Heart left ventricle (tissue), 16 donors: Measurements from ENCODE around the gene SLC25A47. TPM values are rescaled to one million over a fixed set of nuclear protein-coding genes. Genes with fewer than 3 reads are reported as not detected.
A peak's percentile ranks its signal among the peaks of the same experiment; 100 is the strongest.
"Not testable (repeated sequence)": the region's sequence is repeated elsewhere in the genome, so short reads cannot be mapped to it uniquely, and the experiment has no call there.

ENCODE experiments used
- ATAC-seq, 4 donors: fragments of 200-7000 bp; cut with Tn5 transposase; one replicate each; pipeline ENCODE4 v1.9.1; 2020 to 2022; ENCODE audit warnings: moderate library complexity in 4 of 4, mild to moderate bottlenecking in 3 of 4, moderate number of reproducible peaks in 1 of 4
- DNase-seq, 5 donors: peaks; one replicate each; pipeline ENCODE4 v3.0.0-alpha.2; 2020
- H3K27ac ChIP-seq, 12 donors: fragments of 200-600 bp; sonication (generic) in 4 of 12; one replicate each; pipeline versions ENCODE4 v1.5.0 to v1.8.0; 2016 to 2022; ENCODE audit warnings: mild to moderate bottlenecking in 2 of 12
- H3K27me3 ChIP-seq, 9 donors: fragments of 200-600 bp; sonication (generic) in 2 of 9; one replicate each; pipeline versions ENCODE4 v1.5.1 to v1.8.0; 2016 to 2022; ENCODE audit warnings: mild to moderate bottlenecking in 3 of 9
- H3K36me3 ChIP-seq, 9 donors: fragments of 200-600 bp; sonication (generic) in 2 of 9; one replicate each; pipeline versions ENCODE4 v1.5.0 to v1.8.0; 2018 to 2022; ENCODE audit warnings: mild to moderate bottlenecking in 2 of 9
- H3K4me1 ChIP-seq, 12 donors: fragments of 200-600 bp; sonication (generic) in 4 of 12; one replicate each; pipeline versions ENCODE4 v1.5.0 to v1.8.0; 2016 to 2022; ENCODE audit warnings: mild to moderate bottlenecking in 3 of 12
- H3K4me3 ChIP-seq, 12 donors: fragments of 200-600 bp; sonication (generic) in 4 of 12; one replicate each; pipeline versions ENCODE4 v1.5.0 to v1.8.0; 2017 to 2022; ENCODE audit warnings: mild to moderate bottlenecking in 9 of 12, moderate library complexity in 4 of 12
- H3K9me3 ChIP-seq, 12 donors: fragments of 200-600 bp; sonication (generic) in 4 of 12; one replicate each; pipeline versions ENCODE4 v1.5.0 to v1.8.0; 2016 to 2022; ENCODE audit warnings: mild to moderate bottlenecking in 1 of 12
- CTCF ChIP-seq, 12 donors: fragments of 200-600 bp; sonication (generic) in 4 of 12; IDR thresholded peaks; one replicate each; pipeline versions ENCODE4 v1.5.0 to v1.8.0; 2018 to 2022; ENCODE audit warnings: antibody characterized with exemption in 12 of 12, mild to moderate bottlenecking in 5 of 12
- POLR2A ChIP-seq, 2 donors: fragments of 450-650 bp; IDR thresholded peaks; one replicate each; pipeline ENCODE4 v1.6.1; 2017; ENCODE audit warnings: antibody characterized with exemption in 2 of 2, mild to moderate bottlenecking in 2 of 2, moderate library complexity in 2 of 2
- WGBS, 4 donors: extraction: QIAGEN DNeasy Blood & Tissue Kit in 2 of 4; methylation state at CpG; one replicate each; pipeline versions ENCODE4 v1.1.5 to v1.1.7; 2013 to 2018; 5-methylcytosine and 5-hydroxymethylcytosine counted together
- intact Hi-C, 10 donors: fragments of 100-400 bp; cut with DNase I; formaldehyde crosslinking; loops; one replicate each; pipeline versions ENCODE4 v1.11.1 to v1.14.2; 2022
- polyA plus RNA-seq, 2 donors: library from polyadenylated mRNA; stranded (reverse); fragments of 200-250 nt; gene quantifications; one replicate each; pipeline ENCODE4 v1.2.3, GENCODE V29; 2013
- total RNA-seq, 9 donors: library from RNA; depleted of rRNA in 2 of 9; stranded (reverse); fragments of >200 nt in 2 of 9; fragmentation: NEBNext Ultra II Directional in 3 of 9; extraction: Animal tissue kit (Norgen Biotek cat#: 25700) in 3 of 9; gene quantifications; one replicate each; pipeline versions ENCODE4 v1.1.0 to v1.2.4, GENCODE V29; 2016 to 2023
- donor health status: ischemic (EF 13 %, LVEDD 7.1; RV severe dilation, severe dysfunction).
- donor health status: healthy with polysubstance abuse.
- donor health status: DM: no; HTN: yes; CAD: no.
- donor health status: DM: no; HTN: no; CAD: no.
- donor health status: ischemic (EF 25% LVEDD 6.9; RV normal size, moderate dysfunction).
- donor health status: ischemic (EF 25% LVEDD 5.7; RV mildly dilated, moderate dysfunction).
- donor health status: healthy.
- donor health status: DM: yes; HTN: yes; CAD: no.
- donor health status: ischemic (EF 35%, LVEDD 5.7; RV mildly dilated, moderate dysfunction).
- donor health status: nonischemic (EF 11% LVEDD 7.7; RV severe dilation, severe dysfunction).
- donor health status: DM: yes; HTN: yes; CAD: no.
- donor health status: PGD.
- donor health status: ischemic (EF 29% LVEDD 5.4; RV normal size, mild dysfunction).
- donor health status: nonischemic (EF 23%, LVEDD 6.1; RV moderate dilation, normal function).

SLC25A47 gene
- total and polyA plus RNA-seq, 11 donors = not detected

- Histone ChIP-seq H3K27ac (peak overlapping the region in 3 of 12 donors; percentile 65 to 85 (median 77)), H3K9me3 (no peaks in the 10 kb centered on the region), H3K36me3 (peaks cover 0 to 26% (median 13%) of the 10 kb centered on the region in 9 donors), H3K4me3 (no peak overlapping the region), H3K27me3 (no peaks in the 10 kb centered on the region), H3K4me1 (peaks cover 0 to 50% (median 28%) of the 10 kb centered on the region in 12 donors)
- intact Hi-C loops = no loop called here
- DNase-seq (peak in 2 of 5 donors; percentile 23 to 25), ATAC-seq (no peak)
- TF ChIP-seq POLR2A (IDR thresholded peaks at IDR 0.05) (no peak), CTCF (IDR thresholded peaks at IDR 0.05) (no peak)
- 83 to 86% (median 85%) methylated on average over 9 of the region's 9 CpGs for WGBS, 4 donors
These were observed 27.0 kb upstream of the SLC25A47 start for GRCh38 chr14:100296106-100296651.

GRCh38 chr14:100296729-100297128 lies 26.4 kb upstream of the SLC25A47 start:
- H3K4me1 ChIP-seq = peaks cover 0 to 50% (median 28%) of the 10 kb centered on the region in 12 donors
- peak overlapping the region in 11 of 12 donors; percentile 53 to 88 (median 72) for H3K27ac ChIP-seq

GRCh38 chr14:100297320-100298300 lies 25.5 kb upstream of the SLC25A47 start:
- intact Hi-C loops = no loop called here
- H3K9me3 ChIP-seq = no peaks in the 10 kb centered on the region
- DNase-seq = peak; percentile 78 to 92 (median 82)
- peak overlapping the region in 11 of 12 donors; percentile 53 to 88 (median 72) for H3K27ac ChIP-seq
- no peaks in the 10 kb centered on the region for H3K27me3 ChIP-seq
- peaks cover 0 to 11% (median under 1%) of the 10 kb centered on the region in 9 donors for H3K36me3 ChIP-seq
- ATAC-seq = peak; percentile 83 to 95 (median 92)
- TF ChIP-seq POLR2A (IDR thresholded peaks at IDR 0.05) (peak in 1 of 2 donors; percentile 5), CTCF (IDR thresholded peaks at IDR 0.05) (no peak)
- H3K4me3 ChIP-seq = peak overlapping the region in 5 of 12 donors; percentile 4 to 29 (median 16)
- 39 to 49% (median 44%) methylated on average over 23 to 30 of the region's 30 CpGs for WGBS, 4 donors
- peaks cover 0 to 50% (median 28%) of the 10 kb centered on the region in 12 donors for H3K4me1 ChIP-seq

More at GRCh38 chr14:100296729-100297128, 26.4 kb upstream of the SLC25A47 start:
- Histone ChIP-seq H3K4me3 (peak overlapping the region in 4 of 12 donors; percentile 4 to 29 (median 18)), H3K36me3 (peaks cover 0 to 20% (median 9%) of the 10 kb centered on the region in 9 donors)
- DNase-seq = peak in 3 of 5 donors; percentile 13 to 30 (median 28)
- H3K27me3 ChIP-seq, H3K9me3 ChIP-seq, intact Hi-C loops, ATAC-seq: not testable (repeated sequence)
- WGBS, 4 donors = 82 to 89% (median 86%) methylated on average over 11 of the region's 11 CpGs

GRCh38 chr14:100298551-100299237 lies 24.4 kb upstream of the SLC25A47 start:
- H3K4me1 ChIP-seq = peaks cover 0 to 51% (median 29%) of the 10 kb centered on the region in 12 donors
- H3K27ac ChIP-seq = peak overlapping the region in 4 of 12 donors; percentile 65 to 85 (median 76)

More at GRCh38 chr14:100298551-100299237, 24.4 kb upstream of the SLC25A47 start:
- H3K27me3 ChIP-seq = no peaks in the 10 kb centered on the region
- ATAC-seq = no peak
- no peaks in the 10 kb centered on the region for H3K9me3 ChIP-seq
- DNase-seq = peak in 3 of 5 donors; percentile 14 to 58 (median 22)
- TF ChIP-seq CTCF (IDR thresholded peaks at IDR 0.05) = no peak
- 88 to 91% (median 89%) methylated on average over 13 to 14 of the region's 14 CpGs for WGBS, 4 donors
- H3K36me3 ChIP-seq = peaks cover 0 to 6% (median 0%) of the 10 kb centered on the region in 9 donors
- H3K4me3 ChIP-seq = no peak overlapping the region
- intact Hi-C loops = no loop called here
